ENCODE measurements around the gene TPMT. TPM values are rescaled to one million over a fixed set of nuclear protein-coding genes. Genes with fewer than 3 reads are reported as not detected.

The TPMT gene
- total RNA-seq, 1 experiment from 2014 or later: 13.3 TPM

- no peak overlapping the region for H3K27ac ChIP-seq (ENCODE audit: insufficient read length, low read depth, low read length)
- no peak overlapping the region for H2BK15ac ChIP-seq (ENCODE audit: low read depth, low read length)
- H4K5ac ChIP-seq (ENCODE audit: insufficient read length, low read depth, low read length): no peak overlapping the region
- Mint-ChIP-seq H3K27ac (no peak overlapping the region), H3K36me3 (ENCODE audit: insufficient read depth in 1 of 3, low read depth in 3 of 3) (peaks cover 0 to 15% (median 13%) of the 10 kb centered on the region in 3 experiments; a peak in 5 of 7 replicates), H3K27me3 (ENCODE audit: low read depth) (peaks cover 2% of the 10 kb centered on the region; the same call in 1 of the 2 replicates), H3K4me1 (peaks cover 6 to 10% of the 10 kb centered on the region in 2 experiments; a peak in 3 of 4 replicates), H3K4me3 (no peak overlapping the region), H3K9me3 (peaks cover 8 to 13% of the 10 kb centered on the region in 2 experiments; a peak in 4 of 5 replicates)
- no CpG with 5 or more reads among the region's 5 CpGs for WGBS (ENCODE audit: extremely low coverage, insufficient read length, low lambda C conversion rate)
- H4K91ac ChIP-seq (ENCODE audit: insufficient read length, low read depth, low read length): no peak overlapping the region
- no peak overlapping the region for H2BK120ac ChIP-seq (ENCODE audit: low read depth, low read length, poor library complexity, severe bottlenecking)
- no peak overlapping the region for H3K9ac ChIP-seq (ENCODE audit: extremely low read depth, insufficient read length, low read length)
- no peak overlapping the region for H3K4me2 ChIP-seq (ENCODE audit: insufficient read depth, insufficient read length, low read length)
- DNase-seq: no peak
- no peak overlapping the region for H3K4ac ChIP-seq (ENCODE audit: low read depth, low read length)
- no peak overlapping the region for H3K14ac ChIP-seq (ENCODE audit: insufficient read depth, low read length)
- H3K9me3 ChIP-seq (ENCODE audit: control insufficient read depth, low read depth, low read length): no peaks in the 10 kb centered on the region
- H2BK5ac ChIP-seq (ENCODE audit: insufficient read length, low read length): no peak overlapping the region
- no peak overlapping the region for H3K56ac ChIP-seq (ENCODE audit: insufficient read length, low read depth, low read length)
- no peak overlapping the region for H3K23ac ChIP-seq (ENCODE audit: insufficient read length, low read depth, low read length)
- no peak overlapping the region for H3T11ph ChIP-seq (ENCODE audit: low read length)
- TF ChIP-seq, protein P1, sequence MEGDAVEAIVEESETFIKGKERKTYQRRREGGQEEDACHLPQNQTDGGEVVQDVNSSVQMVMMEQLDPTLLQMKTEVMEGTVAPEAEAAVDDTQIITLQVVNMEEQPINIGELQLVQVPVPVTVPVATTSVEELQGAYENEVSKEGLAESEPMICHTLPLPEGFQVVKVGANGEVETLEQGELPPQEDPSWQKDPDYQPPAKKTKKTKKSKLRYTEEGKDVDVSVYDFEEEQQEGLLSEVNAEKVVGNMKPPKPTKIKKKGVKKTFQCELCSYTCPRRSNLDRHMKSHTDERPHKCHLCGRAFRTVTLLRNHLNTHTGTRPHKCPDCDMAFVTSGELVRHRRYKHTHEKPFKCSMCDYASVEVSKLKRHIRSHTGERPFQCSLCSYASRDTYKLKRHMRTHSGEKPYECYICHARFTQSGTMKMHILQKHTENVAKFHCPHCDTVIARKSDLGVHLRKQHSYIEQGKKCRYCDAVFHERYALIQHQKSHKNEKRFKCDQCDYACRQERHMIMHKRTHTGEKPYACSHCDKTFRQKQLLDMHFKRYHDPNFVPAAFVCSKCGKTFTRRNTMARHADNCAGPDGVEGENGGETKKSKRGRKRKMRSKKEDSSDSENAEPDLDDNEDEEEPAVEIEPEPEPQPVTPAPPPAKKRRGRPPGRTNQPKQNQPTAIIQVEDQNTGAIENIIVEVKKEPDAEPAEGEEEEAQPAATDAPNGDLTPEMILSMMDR (conservative IDR thresholded peaks at IDR 0.05): no peak
- no peak overlapping the region for H2BK20ac ChIP-seq (ENCODE audit: low read depth, low read length, poor library complexity, severe bottlenecking)
- H4K20me1 ChIP-seq (ENCODE audit: control insufficient read depth, insufficient read depth, insufficient read length): no peaks in the 10 kb centered on the region
- no peak overlapping the region for H2AFZ ChIP-seq (ENCODE audit: low read length)
- no peak overlapping the region for H4K8ac ChIP-seq (replicated peaks; ENCODE audit: insufficient read length, low read depth, low read length)
- H3K18ac ChIP-seq (ENCODE audit: insufficient read length, low read depth, low read length): no peak overlapping the region
- H3K23me2 ChIP-seq (ENCODE audit: insufficient read length, low read depth, low read length, poor library complexity, severe bottlenecking): no peaks in the 10 kb centered on the region
- no peak overlapping the region for H2AK5ac ChIP-seq (ENCODE audit: insufficient read length, low read length)
- no peak overlapping the region for H2BK12ac ChIP-seq (ENCODE audit: insufficient read length, low read depth, low read length)
- H3K79me2 ChIP-seq (ENCODE audit: insufficient read depth, low read length): no peaks in the 10 kb centered on the region
- no peaks in the 10 kb centered on the region for H3K79me1 ChIP-seq (ENCODE audit: insufficient read depth, low read depth, low read length, poor library complexity, severe bottlenecking)
- no peaks in the 10 kb centered on the region for H3K4me1 ChIP-seq (ENCODE audit: insufficient read depth, low read length)
- H3K27me3 ChIP-seq (ENCODE audit: insufficient read depth, low read length): no peaks in the 10 kb centered on the region
Measured at GRCh38 chr6:18088419-18089296, 66.2 kb downstream of the TPMT start.
